ENCODE results near the gene WNT1.

- TF ChIP-seq CTCF (IDR thresholded peaks at IDR 0.05; ENCODE audit: low read length) (no peak), EZH2 (optimal IDR thresholded peaks at IDR 0.05; ENCODE audit: low read depth, low read length) (no peak), EZH2phosphoT487 (IDR thresholded peaks at IDR 0.05; ENCODE audit: low read length) (no peak)
Observed at GRCh38 chr12:49019120-49019430, 41.0 kb downstream of the WNT1 start.
